Activated CD8-positive, alpha-beta memory T cell treated with anti-CD3 and anti-CD28 coated beads, Interleukin-2, amount 50 U/mL, for 1 hour (primary cell): ENCODE measurements around the gene DDTL.

Experiments
- DNase-seq: peaks from one replicate; pipeline ENCODE4 v3.0.0-alpha.2; 2020; ENCODE audit errors: extremely low read depth

The DDTL gene

DNA sequence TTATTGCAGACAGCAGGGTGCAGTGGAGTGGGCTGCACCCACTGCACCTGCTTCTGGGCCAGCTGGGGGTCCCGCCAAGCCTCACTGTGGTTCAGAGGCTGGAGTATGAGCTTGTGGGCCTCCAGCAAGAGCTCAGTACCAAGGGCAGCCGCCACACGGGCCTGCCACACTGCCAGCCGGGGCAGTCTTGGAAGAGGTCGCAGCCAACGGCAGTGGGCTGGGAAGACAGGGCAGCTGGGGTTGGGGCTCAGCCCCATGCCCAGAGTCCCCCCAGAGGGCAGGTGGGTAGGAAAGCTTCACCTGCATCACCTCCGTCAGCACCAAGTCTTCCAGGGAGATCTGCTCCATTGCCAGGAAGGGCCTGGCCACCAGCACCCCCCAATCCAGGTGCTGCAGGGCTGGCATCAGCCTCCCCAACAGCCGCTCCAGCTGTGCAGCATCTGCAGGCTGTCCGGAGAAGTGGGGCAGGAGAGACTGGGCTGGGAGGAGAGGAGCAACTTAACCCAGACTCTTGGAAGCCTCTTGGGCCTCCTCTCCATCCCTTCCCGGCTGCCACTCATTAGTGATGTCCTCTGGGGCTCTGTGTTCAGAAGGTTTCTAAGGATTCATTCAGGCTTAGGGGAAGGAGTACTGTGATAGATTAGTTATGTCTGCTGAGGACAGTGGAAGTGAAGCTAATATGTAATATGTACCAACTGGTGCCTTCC, 39.7 kb downstream of the DDTL start:
- DNase-seq, result no peak

DNA sequence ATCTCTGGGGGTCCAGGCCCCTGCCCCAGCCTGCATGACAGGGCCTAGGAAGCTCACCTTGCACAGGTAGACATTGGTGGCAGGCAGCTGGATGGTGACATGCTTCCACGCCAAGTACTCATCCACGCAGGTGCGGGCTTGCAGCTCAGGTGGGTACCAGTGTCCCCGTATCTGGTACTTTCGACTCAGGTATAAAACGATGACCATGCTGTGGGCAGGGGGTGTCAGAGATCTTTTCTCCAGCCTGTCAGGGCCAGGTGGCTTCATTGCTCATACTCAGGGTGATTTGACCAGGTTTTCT, 40.2 kb downstream of the DDTL start:
- no peak for DNase-seq

DNA sequence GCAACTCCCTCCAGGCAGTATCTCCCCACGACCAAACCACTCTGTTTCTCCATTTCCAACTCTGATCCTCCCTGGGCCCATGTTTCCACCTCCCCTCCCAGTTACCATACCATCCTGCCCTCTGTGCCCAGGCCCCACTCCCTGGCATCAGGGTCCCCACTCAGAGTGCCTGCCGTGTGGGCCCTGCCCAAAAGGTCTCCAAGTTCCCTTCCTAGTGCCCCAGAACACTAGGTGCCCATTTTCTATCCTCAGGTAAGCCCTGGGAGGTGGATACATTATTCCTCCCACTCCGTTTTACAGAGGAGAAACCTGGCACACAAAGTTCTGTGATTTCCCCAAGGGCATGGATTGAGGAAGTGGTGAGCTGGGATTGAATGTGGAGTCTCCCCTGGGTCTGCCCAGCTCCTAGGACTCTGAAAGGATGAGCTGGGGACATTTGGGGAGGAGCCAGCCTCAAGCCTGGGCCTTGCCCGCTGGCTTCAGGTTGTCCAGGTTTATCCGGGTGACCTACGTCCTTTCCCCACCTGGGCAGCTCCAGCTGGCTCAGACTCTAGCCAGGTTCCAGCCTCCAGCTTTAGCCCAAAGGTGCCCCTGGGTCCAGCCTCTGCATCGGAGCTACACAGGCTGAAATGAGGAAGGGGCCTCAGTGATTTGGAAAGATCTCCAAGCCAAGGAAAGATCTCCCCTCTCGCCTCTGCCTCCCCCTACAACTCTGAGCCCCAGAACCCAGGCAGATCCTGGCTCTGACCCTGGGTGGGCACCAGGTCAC, 40.7 kb downstream of the DDTL start:
- DNase-seq, result no peak

DNA sequence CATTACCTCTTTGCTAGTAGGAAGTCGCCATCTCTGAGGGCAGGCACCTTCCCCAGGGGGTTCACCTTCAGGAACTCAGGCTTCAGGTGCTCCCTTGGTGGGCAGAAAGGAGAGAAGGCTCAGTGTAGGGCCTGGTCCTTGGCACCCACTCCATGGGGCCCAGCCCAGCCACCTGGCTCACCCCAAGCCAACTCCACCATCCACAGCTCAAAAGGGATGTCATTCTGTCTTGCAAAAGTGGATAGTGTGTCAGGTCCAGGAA, 41.3 kb downstream of the DDTL start:
- no peak for DNase-seq

DNA sequence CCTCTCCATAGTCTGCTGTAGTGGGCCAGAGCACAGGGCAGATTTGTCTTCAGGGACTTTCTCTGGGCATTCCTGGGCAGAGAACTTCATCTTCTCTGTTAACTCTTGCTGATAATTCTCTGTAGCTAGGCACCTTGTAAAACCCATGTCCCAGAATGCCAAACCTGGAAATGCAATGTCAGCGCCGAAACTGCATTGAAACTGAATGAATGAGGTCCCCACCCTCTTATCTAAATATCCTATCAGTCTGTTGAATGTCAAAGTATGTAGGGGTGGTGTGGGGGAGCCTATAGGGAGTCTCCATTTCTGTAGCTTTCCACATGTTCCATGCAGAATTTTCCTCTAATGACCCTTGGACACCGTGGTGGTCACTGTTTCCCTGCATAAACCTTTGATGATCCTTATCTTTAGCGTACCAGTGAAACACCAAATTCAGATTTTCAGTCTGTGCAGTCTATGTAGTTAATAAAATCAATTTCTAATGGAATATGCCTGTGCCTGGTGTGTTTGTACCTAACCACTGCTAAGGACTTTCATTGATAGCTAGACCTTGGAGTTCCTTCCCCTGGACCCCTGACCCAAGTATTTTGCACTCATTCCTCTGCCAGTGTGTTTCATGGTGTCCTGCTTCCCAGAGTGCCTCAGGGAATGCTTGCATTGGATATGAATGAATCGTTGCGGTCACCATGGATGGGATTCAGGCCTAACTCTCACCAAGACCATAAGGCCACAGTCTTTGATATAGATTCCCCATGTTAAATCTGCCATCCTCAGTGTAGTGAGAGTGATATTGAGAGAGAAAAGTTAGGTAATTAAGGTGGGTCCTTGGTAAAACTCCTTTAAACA, 41.9 kb downstream of the DDTL start:
- DNase-seq, result no peak

DNA sequence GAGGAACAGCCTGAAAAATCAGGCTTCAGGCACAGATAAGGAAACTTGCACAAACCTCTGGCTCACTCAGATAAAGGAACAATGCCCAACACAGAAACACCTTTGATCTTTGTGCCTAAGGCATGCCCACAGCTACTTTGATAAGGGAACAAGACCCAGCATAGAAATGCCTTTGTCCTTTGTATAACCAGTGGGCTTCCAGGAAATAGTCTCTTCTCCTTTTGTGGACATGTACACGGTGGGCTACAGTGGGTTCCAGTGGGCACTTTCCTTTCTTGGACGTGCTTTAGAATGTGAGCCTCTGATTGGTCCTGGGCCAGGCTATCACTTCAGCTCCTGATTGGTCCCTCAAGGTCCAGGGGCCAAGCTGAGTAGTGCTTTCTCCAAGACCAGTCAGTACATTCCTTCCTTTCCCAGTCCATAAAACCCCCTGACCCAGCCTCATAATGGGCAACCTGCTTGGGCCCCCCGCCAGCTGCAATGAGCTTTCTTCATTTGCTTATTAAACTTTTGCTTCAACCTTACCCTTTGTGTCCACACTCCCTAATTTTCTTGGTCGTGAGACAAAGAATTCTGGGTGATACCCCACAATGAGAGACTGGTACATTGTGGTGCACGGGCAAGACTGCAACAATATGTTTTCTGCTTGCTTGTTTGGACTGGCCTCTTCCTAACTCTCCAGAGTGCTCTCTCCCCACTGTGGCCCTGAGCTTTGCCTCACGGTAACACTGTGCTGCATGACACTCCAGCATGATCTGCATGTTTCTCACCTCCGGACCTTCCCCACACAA, 42.7 kb downstream of the DDTL start:
- DNase-seq, result no peak

DNA sequence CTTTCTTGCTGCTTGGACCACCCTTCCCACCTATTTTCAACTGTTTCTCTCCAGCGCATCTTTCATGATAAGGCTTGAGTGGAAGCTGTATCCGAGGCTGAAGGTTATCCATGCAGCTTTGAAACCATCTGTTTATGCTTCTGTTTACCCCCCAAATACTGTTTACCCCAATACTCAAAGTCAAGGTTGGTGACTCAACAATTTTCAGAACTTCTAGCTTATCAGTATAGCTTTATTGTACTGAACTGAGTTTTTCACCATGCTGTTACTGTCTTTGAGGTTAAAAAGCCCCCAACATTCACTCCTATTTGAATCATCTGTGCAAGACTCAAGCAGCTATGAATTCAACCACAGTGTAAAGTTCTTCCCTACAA, 43.3 kb downstream of the DDTL start:
- DNase-seq, result no peak

DNA sequence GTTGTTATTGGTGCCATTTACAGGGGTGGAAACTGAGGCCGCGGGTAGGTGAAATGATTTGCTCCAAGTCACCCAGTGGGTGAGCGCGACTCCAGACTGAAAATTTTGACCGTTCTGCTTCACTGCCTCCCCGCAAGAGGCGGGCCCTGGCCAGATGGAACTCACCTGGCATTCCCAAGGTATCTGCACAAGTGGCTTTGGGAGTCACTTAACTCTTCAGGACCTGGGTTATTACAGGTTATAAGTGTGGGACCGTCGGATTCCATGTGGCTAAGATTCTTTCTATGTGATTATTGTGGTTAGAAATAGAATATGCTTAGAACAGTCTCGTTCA, 45.0 kb downstream of the DDTL start:
- DNase-seq, result no peak

DNA sequence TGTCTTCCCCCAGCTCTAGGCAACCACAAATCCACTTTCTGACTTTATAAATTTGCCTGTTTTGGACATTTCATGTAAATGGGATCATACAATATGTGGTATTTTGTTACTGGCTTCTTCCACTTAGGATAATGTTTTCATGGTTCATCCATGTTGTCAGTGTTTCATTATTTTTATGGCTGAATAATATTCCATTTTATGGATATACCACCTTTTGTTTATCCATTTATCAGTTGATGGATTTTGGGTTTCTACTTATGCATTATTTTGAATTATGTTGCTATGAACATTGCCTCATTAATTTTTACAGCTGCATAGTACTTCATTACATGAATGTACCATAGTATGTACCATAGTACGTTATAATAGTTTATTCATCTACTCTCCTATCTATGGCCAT, 49.5 kb downstream of the DDTL start:
- no peak for DNase-seq

DNA sequence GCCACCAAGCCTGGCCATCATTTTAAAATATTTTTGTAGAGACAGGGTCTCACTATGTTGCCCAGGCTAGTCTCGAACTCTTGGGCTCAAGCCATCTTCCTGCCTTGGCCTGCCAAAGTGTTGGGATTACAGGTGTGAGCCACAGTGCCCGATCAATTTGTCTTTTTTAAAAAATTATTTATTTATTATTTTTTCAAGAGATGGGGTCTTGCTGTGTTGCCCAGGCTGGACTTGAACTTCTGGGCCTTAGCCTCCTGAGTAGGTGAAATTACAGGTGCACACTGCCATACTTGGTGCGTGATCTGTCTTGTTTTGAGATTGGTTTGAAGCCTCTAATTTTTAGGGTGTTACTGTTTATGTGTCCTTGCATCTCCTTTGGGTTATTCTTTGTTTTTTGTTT, 54.6 kb downstream of the DDTL start:
- DNase-seq, result no peak
